ENCODE results near the gene CRYGS.
"Not testable (repeated sequence)": the region's sequence is repeated elsewhere in the genome, so short reads cannot be mapped to it uniquely, and the experiment has no call there.

GRCh38 chr3:186498022-186498421, 46.2 kb downstream of the CRYGS start:
- TF ChIP-seq, protein P1, sequence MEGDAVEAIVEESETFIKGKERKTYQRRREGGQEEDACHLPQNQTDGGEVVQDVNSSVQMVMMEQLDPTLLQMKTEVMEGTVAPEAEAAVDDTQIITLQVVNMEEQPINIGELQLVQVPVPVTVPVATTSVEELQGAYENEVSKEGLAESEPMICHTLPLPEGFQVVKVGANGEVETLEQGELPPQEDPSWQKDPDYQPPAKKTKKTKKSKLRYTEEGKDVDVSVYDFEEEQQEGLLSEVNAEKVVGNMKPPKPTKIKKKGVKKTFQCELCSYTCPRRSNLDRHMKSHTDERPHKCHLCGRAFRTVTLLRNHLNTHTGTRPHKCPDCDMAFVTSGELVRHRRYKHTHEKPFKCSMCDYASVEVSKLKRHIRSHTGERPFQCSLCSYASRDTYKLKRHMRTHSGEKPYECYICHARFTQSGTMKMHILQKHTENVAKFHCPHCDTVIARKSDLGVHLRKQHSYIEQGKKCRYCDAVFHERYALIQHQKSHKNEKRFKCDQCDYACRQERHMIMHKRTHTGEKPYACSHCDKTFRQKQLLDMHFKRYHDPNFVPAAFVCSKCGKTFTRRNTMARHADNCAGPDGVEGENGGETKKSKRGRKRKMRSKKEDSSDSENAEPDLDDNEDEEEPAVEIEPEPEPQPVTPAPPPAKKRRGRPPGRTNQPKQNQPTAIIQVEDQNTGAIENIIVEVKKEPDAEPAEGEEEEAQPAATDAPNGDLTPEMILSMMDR (conservative IDR thresholded peaks at IDR 0.05; ENCODE audit: low read length) = not testable (repeated sequence)
- not testable (repeated sequence) for TF ChIP-seq EZH2phosphoT487 (IDR thresholded peaks at IDR 0.05; ENCODE audit: borderline replicate concordance, low read depth, low read length)

Data from OCI-LY7 (cell line).